Adipocyte (in vitro differentiated cells): ENCODE results near the gene UBE2S.
"Not testable (repeated sequence)": the region's sequence is repeated elsewhere in the genome, so short reads cannot be mapped to it uniquely, and the experiment has no call there.

Experiments
- DNase-seq: peaks from one replicate; pipeline ENCODE4 v3.0.0-alpha.2; 2015; ENCODE audit warnings: low read depth
- H3K27me3 ChIP-seq: replicated peaks from 2 replicates; pipeline ENCODE4 v1.7.0; 2013; ENCODE audit warnings: mild to moderate bottlenecking, low read length, moderate library complexity; ENCODE audit not compliant: control insufficient read depth, insufficient read depth
- H3K36me3 ChIP-seq: 2 replicates; pipeline ENCODE4 v1.7.0; 2013; ENCODE audit warnings: low read length, mild to moderate bottlenecking, moderate library complexity; ENCODE audit not compliant: control insufficient read depth, insufficient read depth, severe bottlenecking
- H3K4me1 ChIP-seq: 2 replicates; pipeline ENCODE4 v1.7.0; 2013; ENCODE audit warnings: mild to moderate bottlenecking, low read length, moderate library complexity; ENCODE audit not compliant: control insufficient read depth, insufficient read depth
- H3K4me3 ChIP-seq: 2 replicates; pipeline ENCODE4 v1.7.0; 2013; ENCODE audit warnings: mild to moderate bottlenecking, low read length, moderate library complexity
- H3K9ac ChIP-seq: 2 replicates; pipeline ENCODE4 v1.7.0; 2013; ENCODE audit warnings: mild to moderate bottlenecking, low read length, moderate library complexity
- H3K9me3 ChIP-seq: 2 replicates; pipeline ENCODE4 v1.7.0; 2013; ENCODE audit warnings: mild to moderate bottlenecking, low read length, moderate library complexity; ENCODE audit not compliant: control insufficient read depth

Gene UBE2S

DNA sequence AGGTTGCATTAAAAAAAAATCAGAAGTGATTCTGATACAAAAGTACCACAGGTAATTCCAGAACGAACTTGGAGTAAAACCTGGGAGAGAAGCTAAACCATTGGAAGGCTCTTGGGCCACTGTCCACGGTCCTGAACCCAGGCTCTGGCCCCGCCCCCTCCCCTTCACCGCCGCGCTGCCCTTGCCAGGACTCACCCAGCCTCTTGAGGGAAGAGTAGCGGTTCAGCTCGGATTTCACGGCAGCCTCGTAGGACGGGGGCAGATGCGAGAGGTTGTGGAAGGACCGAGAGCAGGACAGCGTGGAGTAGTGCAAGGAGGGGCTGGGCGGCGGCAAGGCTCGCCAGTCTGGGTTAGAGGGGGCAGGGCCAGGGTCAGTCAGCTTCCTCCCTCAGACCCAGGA lies 29.8 kb upstream of the UBE2S start:
- Histone ChIP-seq H3K36me3 (no peaks in the 10 kb centered on the region), H3K9me3 (no peaks in the 10 kb centered on the region), H3K4me3 (no peak overlapping the region), H3K27me3 (peaks cover 65% of the 10 kb centered on the region), H3K9ac (no peak overlapping the region), H3K4me1 (no peaks in the 10 kb centered on the region)
- peak; percentile 75 for DNase-seq

GRCh38 chr19:55436847-55437246 lies 29.3 kb upstream of the UBE2S start:
- H3K4me1 ChIP-seq = no peaks in the 10 kb centered on the region
- no peak overlapping the region for H3K9ac ChIP-seq
- no peaks in the 10 kb centered on the region for H3K36me3 ChIP-seq
- peaks cover 69% of the 10 kb centered on the region for H3K27me3 ChIP-seq
- no peak overlapping the region for H3K4me3 ChIP-seq
- no peak for DNase-seq
- H3K9me3 ChIP-seq = no peaks in the 10 kb centered on the region

DNA sequence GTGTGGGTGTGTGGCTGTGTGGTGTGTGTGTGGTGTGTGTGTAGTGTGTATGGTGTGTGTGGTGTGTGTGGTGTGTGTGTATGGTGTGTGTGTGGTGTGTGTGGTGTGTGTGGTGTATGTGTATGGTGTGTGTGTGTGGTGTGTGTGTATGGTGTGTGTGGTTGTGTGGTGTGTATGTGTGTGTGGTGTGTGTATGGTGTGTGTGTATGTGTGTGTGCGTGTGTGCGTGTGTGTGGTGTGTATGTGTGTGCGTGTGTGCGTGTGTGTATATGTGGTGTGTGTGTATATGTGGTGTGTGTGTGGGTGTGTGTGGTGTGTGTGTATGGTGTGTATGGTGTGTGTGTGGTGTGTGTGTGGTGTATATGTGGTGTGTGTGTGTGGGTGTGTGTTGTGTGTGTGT lies 27.4 kb upstream of the UBE2S start:
- no peak overlapping the region for H3K9ac ChIP-seq
- H3K9me3 ChIP-seq = no peaks in the 10 kb centered on the region
- peaks cover 69% of the 10 kb centered on the region for H3K27me3 ChIP-seq
- H3K36me3 ChIP-seq = no peaks in the 10 kb centered on the region
- no peak overlapping the region for H3K4me3 ChIP-seq
- no peak for DNase-seq
- no peaks in the 10 kb centered on the region for H3K4me1 ChIP-seq

GRCh38 chr19:55434356-55434919 lies 26.9 kb upstream of the UBE2S start:
- Histone ChIP-seq H3K27me3 (peaks cover 71% of the 10 kb centered on the region), H3K4me1 (no peaks in the 10 kb centered on the region), H3K4me3 (no peak overlapping the region), H3K9ac (no peak overlapping the region), H3K36me3 (no peaks in the 10 kb centered on the region), H3K9me3 (no peaks in the 10 kb centered on the region)
- no peak for DNase-seq

- Histone ChIP-seq H3K9ac (no peak overlapping the region), H3K9me3 (no peaks in the 10 kb centered on the region), H3K4me1 (no peaks in the 10 kb centered on the region), H3K36me3 (no peaks in the 10 kb centered on the region), H3K4me3 (no peak overlapping the region), H3K27me3 (peaks cover 65% of the 10 kb centered on the region)
- no peak for DNase-seq
These were observed 25.7 kb upstream of the UBE2S start for GRCh38 chr19:55433292-55433691.

DNA sequence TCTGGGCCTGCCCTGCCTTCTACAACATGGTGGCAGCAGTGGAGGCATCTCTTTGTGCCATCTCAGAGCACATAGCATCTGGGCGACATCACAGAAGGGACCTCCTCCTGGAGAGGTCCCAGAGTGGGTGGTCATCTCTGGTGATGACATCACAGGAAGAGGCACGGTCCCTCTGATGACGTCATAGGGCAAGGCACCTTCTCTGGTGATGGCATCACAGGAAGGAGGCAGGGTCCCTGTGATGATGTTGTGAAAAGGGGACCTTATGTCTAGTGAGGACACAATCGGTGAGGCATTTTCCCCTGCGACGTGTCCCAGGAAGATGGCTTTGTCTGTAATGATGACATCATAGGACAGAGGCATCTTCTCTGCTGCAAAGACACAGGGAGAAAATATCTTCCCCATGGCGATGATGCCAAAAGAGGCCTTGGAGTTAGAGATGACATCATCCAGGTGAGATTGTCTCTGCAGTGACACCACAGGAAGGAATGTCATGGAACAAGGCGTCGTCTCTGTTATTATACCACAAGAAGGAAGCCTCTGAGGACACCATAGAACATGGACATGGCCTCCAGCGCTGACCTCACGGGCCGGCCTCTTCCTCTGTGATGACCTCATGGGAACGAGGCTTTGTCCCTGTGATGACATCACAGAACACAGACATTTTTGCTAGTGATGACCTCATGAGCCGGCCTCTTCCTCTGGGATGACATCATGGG lies 24.8 kb upstream of the UBE2S start:
- H3K4me1 ChIP-seq = no peaks in the 10 kb centered on the region
- no peak for DNase-seq

GRCh38 chr19:55431183-55431582 lies 23.6 kb upstream of the UBE2S start:
- Histone ChIP-seq H3K27me3 (peaks cover 58% of the 10 kb centered on the region), H3K4me1 (no peaks in the 10 kb centered on the region), H3K9ac (no peak overlapping the region), H3K4me3 (no peak overlapping the region), H3K36me3 (no peaks in the 10 kb centered on the region), H3K9me3 (no peaks in the 10 kb centered on the region)
- DNase-seq = no peak

More for the DNA sequence above, 24.8 kb upstream of the UBE2S start:
- no peak overlapping the region for H3K4me3 ChIP-seq
- no peak overlapping the region for H3K9ac ChIP-seq
- peaks cover 62% of the 10 kb centered on the region for H3K27me3 ChIP-seq
- H3K9me3 ChIP-seq = no peaks in the 10 kb centered on the region
- no peaks in the 10 kb centered on the region for H3K36me3 ChIP-seq

GRCh38 chr19:55426042-55426441 lies 18.5 kb upstream of the UBE2S start:
- H3K4me1 ChIP-seq = no peaks in the 10 kb centered on the region
- no peak for DNase-seq
- H3K9me3 ChIP-seq = no peaks in the 10 kb centered on the region
- no peaks in the 10 kb centered on the region for H3K36me3 ChIP-seq
- no peak overlapping the region for H3K4me3 ChIP-seq
- H3K9ac ChIP-seq = no peak overlapping the region
- H3K27me3 ChIP-seq = peaks cover 38% of the 10 kb centered on the region

- Histone ChIP-seq H3K4me3 (no peak overlapping the region), H3K9ac (no peak overlapping the region), H3K9me3 (no peaks in the 10 kb centered on the region), H3K36me3 (no peaks in the 10 kb centered on the region), H3K4me1 (no peaks in the 10 kb centered on the region), H3K27me3 (peaks cover 35% of the 10 kb centered on the region)
- DNase-seq = no peak
These were observed 16.9 kb upstream of the UBE2S start for GRCh38 chr19:55424518-55424917.

- Histone ChIP-seq H3K36me3 (no peaks in the 10 kb centered on the region), H3K27me3 (peaks cover 30% of the 10 kb centered on the region), H3K9me3 (no peaks in the 10 kb centered on the region), H3K4me1 (no peaks in the 10 kb centered on the region), H3K4me3 (no peak overlapping the region), H3K9ac (no peak overlapping the region)
- no peak for DNase-seq
These were observed 15.8 kb upstream of the UBE2S start for GRCh38 chr19:55423225-55424005.

GRCh38 chr19:55421281-55421680 lies 13.7 kb upstream of the UBE2S start:
- DNase-seq, H3K36me3 ChIP-seq, H3K4me1 ChIP-seq, H3K9me3 ChIP-seq, H3K4me3 ChIP-seq, H3K9ac ChIP-seq: not testable (repeated sequence)
- peaks cover 27% of the 10 kb centered on the region for H3K27me3 ChIP-seq
